ENCODE results near the gene RABL2A. TPM values are rescaled to one million over a fixed set of nuclear protein-coding genes. Genes with fewer than 3 reads are reported as not detected.
A peak's percentile ranks its signal among the peaks of the same experiment; 100 is the strongest.
"Not testable (repeated sequence)": the region's sequence is repeated elsewhere in the genome, so short reads cannot be mapped to it uniquely, and the experiment has no call there.

Gene RABL2A
- total RNA-seq, 5 donors from 2014 or later (not counting 1 experiment from before 2014, with no cell fraction given): 28.5 to 52.0 (median 41.1) TPM

DNA sequence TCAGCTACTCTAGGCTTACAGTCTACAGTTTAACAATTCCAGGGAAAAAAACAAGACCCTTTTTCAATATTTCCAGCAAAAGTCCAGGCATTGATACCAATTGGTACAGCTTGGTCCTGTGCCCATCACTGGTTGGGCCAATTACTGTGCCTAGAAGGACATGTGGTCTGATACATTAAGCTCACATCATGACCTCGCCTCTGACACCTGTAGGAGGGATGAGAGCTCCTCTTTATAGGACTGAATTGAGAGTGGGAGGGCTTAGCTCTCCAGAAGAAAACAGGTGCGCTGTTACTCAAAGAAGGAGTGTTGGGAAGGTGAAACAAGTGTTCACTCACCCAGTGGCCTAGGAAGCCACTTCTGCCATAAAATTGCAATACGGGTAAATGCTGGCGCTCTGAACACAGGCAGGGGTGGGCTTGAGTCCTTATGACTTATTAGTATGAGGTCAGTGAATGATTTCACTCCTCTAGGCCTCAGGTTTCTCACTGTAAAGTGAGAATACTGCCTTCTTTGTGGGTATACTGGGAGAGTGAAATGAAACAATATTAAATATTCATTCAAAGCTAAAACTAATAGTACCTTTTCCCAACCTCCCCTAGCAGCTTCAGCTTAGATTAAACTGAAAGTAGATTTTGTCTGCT, 49.7 kb downstream of the RABL2A start:
- 90% methylated on average over 2 of the region's 4 CpGs for WGBS (ENCODE audit: insufficient coverage)
- no peak for ATAC-seq (replicated peaks in 1 of 4)
- H3K27ac Mint-ChIP-seq: no peak overlapping the region

DNA sequence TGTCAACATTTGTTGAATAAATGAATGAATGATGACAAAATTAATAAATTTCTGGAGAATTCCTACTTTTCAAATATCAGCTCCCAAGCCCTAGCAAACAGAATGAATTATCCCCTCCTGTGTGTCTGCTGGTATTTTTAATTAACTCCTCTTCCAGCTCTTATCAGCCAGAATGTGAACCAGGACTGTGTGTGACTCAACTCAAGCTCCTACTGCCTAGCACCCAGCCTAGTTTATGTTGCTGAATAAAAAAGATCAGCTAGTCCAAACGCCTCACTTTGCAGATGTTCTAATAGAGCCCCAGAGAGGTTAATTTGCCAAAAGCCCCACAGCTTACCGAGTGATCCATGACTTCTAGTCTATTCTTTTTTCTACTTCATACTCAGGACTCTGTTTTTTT, 50.3 kb downstream of the RABL2A start:
- Mint-ChIP-seq H3K27ac (no peak overlapping the region), H3K27me3 (peaks cover 0 to 3% of the 10 kb centered on the region in 2 donors), H3K4me3 (no peak overlapping the region), H3K36me3 (no peaks in the 10 kb centered on the region), H3K4me1 (peaks cover 0 to 5% (median 0%) of the 10 kb centered on the region in 3 donors), H3K9me3 (no peaks in the 10 kb centered on the region)
- Histone ChIP-seq H3K27me3 (replicated peaks in 1 of 2; ENCODE audit: control insufficient read depth in 2 of 2, extremely low read depth in 1 of 2, insufficient read depth in 2 of 2, low read length in 1 of 2) (no peaks in the 10 kb centered on the region), H3K4me1 (ENCODE audit: control insufficient read depth in 1 of 2, extremely low read depth in 1 of 2, insufficient read depth in 2 of 2, low read length in 2 of 2) (peaks cover 0 to 4% of the 10 kb centered on the region in 2 experiments), H3K9me3 (no peaks in the 10 kb centered on the region), H3K4me3 (ENCODE audit: control insufficient read depth in 1 of 2, extremely low read depth in 1 of 2, low read length in 1 of 2) (no peak overlapping the region), H3K36me3 (ENCODE audit: control insufficient read depth in 2 of 2, extremely low read depth in 1 of 2, insufficient read depth in 1 of 2, low read length in 1 of 2) (no peaks in the 10 kb centered on the region), H3K27ac (ENCODE audit: low read length) (no peak overlapping the region)
- WGBS (ENCODE audit: insufficient coverage): no CpG with 5 or more reads among the region's 2 CpGs
- POLR2A ChIA-PET: interaction anchor here in 1 of 2 donors (0.6 kb wide), 1 partner anchor 36 kb away, joined by 4 read pairs; no protein-coding TSS in a partner anchor
- DNase-seq: no peak
- ATAC-seq (replicated peaks in 1 of 4): no peak
- CTCF ChIA-PET: no interaction called here

More for the DNA sequence above, 49.7 kb downstream of the RABL2A start:
- H3K9me3 Mint-ChIP-seq: no peaks in the 10 kb centered on the region
- Histone ChIP-seq H3K4me1 (ENCODE audit: control insufficient read depth in 1 of 2, extremely low read depth in 1 of 2, insufficient read depth in 2 of 2, low read length in 2 of 2) (peaks cover 0 to 4% of the 10 kb centered on the region in 2 experiments), H3K36me3 (ENCODE audit: control insufficient read depth in 2 of 2, extremely low read depth in 1 of 2, insufficient read depth in 1 of 2, low read length in 1 of 2) (no peaks in the 10 kb centered on the region), H3K4me3 (ENCODE audit: control insufficient read depth in 1 of 2, extremely low read depth in 1 of 2, low read length in 1 of 2) (no peak overlapping the region), H3K9me3 (no peaks in the 10 kb centered on the region), H3K27me3 (replicated peaks in 1 of 2; ENCODE audit: control insufficient read depth in 2 of 2, extremely low read depth in 1 of 2, insufficient read depth in 2 of 2, low read length in 1 of 2) (no peaks in the 10 kb centered on the region), H3K27ac (ENCODE audit: low read length) (no peak overlapping the region)
- ChIA-PET CTCF (no interaction called here), POLR2A (no interaction called here)
- no peaks in the 10 kb centered on the region for H3K36me3 Mint-ChIP-seq
- peaks cover 0 to 3% of the 10 kb centered on the region in 2 donors for H3K27me3 Mint-ChIP-seq
- no peak for DNase-seq
- H3K4me1 Mint-ChIP-seq: peaks cover 0 to 5% (median 0%) of the 10 kb centered on the region in 3 donors
- no peak overlapping the region for H3K4me3 Mint-ChIP-seq

DNA sequence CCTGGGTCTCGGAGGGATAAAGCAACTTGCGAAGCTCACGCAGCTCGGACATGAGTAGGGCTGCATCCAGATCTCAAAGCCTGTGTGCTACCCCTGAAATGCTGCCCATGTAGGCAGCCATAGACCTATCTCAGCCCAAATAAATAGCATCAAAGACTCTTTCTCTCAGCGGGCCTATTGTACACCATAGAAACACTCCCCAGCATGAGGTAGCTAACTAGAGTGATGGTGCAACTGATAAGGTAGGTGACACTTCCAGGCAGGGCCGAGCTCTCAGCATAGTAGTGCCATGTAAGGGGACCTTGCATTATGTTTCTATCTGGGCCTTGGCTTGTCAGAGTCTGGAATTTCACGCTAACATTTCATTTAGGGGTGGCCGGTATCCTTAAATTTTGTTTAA, 52.4 kb downstream of the RABL2A start:
- Histone ChIP-seq H3K4me1 (ENCODE audit: control insufficient read depth in 1 of 2, extremely low read depth in 1 of 2, insufficient read depth in 2 of 2, low read length in 2 of 2) (peaks cover 0 to 4% of the 10 kb centered on the region in 2 experiments), H3K27ac (ENCODE audit: low read length) (no peak overlapping the region), H3K36me3 (ENCODE audit: control insufficient read depth in 2 of 2, extremely low read depth in 1 of 2, insufficient read depth in 1 of 2, low read length in 1 of 2) (no peaks in the 10 kb centered on the region), H3K9me3 (no peaks in the 10 kb centered on the region), H3K4me3 (ENCODE audit: control insufficient read depth in 1 of 2, extremely low read depth in 1 of 2, low read length in 1 of 2) (no peak overlapping the region), H3K27me3 (replicated peaks in 1 of 2; ENCODE audit: control insufficient read depth in 2 of 2, extremely low read depth in 1 of 2, insufficient read depth in 2 of 2, low read length in 1 of 2) (no peaks in the 10 kb centered on the region)
- H3K27me3 Mint-ChIP-seq: peaks cover 0 to 3% of the 10 kb centered on the region in 2 donors
- WGBS (ENCODE audit: insufficient coverage): no CpG with 5 or more reads among the region's 8 CpGs
- H3K27ac Mint-ChIP-seq: no peak overlapping the region
- no peak overlapping the region for H3K4me3 Mint-ChIP-seq
- ChIA-PET CTCF (interaction anchor here in 1 of 2 donors (0.8 kb wide), 1 partner anchor 49 kb away, joined by 3 read pairs; no protein-coding TSS in a partner anchor), POLR2A (no interaction called here)
- no peaks in the 10 kb centered on the region for H3K9me3 Mint-ChIP-seq
- ATAC-seq (replicated peaks in 1 of 4): peak in 1 of 4 experiments; percentile 50
- DNase-seq: peak in 3 of 35 experiments; percentile 7 to 23 (median 13)
- no peaks in the 10 kb centered on the region for H3K36me3 Mint-ChIP-seq
- peaks cover 0 to 5% (median 0%) of the 10 kb centered on the region in 3 donors for H3K4me1 Mint-ChIP-seq

DNA sequence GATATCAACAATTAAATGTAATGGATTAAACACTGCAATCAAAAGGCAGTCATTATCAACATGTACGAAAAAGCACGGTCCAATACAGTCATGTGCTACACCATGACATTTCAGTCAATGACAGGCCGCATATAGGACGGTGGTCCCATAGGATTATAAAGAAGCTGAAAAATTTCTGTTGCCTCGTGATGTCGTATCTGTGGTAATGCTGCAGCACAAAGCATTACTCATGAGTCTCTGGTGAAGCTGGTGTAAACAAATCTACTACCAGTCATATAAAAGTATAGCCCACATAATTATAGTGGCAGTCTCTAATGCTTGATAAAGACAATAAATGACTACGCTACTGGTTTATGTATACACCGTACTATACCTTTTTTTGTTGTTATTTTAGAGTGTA, 58.4 kb downstream of the RABL2A start:
- no peak overlapping the region for H3K4me3 ChIP-seq (ENCODE audit: control insufficient read depth in 1 of 2, extremely low read depth in 1 of 2, low read length in 1 of 2)
- H3K4me3 Mint-ChIP-seq: no peak overlapping the region

GRCh38 chr2:113686537-113686936, 59.5 kb downstream of the RABL2A start:
- no peak overlapping the region for H3K27ac ChIP-seq (ENCODE audit: low read length)
- no peak for DNase-seq
- Mint-ChIP-seq H3K27ac (no peak overlapping the region), H3K4me1 (peaks cover 0 to 1% (median 0%) of the 10 kb centered on the region in 3 donors), H3K9me3 (no peaks in the 10 kb centered on the region), H3K27me3 (no peaks in the 10 kb centered on the region), H3K4me3 (no peak overlapping the region), H3K36me3 (no peaks in the 10 kb centered on the region)
- H3K4me1 ChIP-seq (ENCODE audit: control insufficient read depth in 1 of 2, extremely low read depth in 1 of 2, insufficient read depth in 2 of 2, low read length in 2 of 2): no peaks in the 10 kb centered on the region
- WGBS (ENCODE audit: insufficient coverage): no CpG with 5 or more reads among the region's 2 CpGs
- no peak overlapping the region for H3K4me3 ChIP-seq (ENCODE audit: control insufficient read depth in 1 of 2, extremely low read depth in 1 of 2, low read length in 1 of 2)
- ChIA-PET POLR2A (no interaction called here), CTCF (no interaction called here)
- no peaks in the 10 kb centered on the region for H3K9me3 ChIP-seq
- no peaks in the 10 kb centered on the region for H3K27me3 ChIP-seq (replicated peaks in 1 of 2; ENCODE audit: control insufficient read depth in 2 of 2, extremely low read depth in 1 of 2, insufficient read depth in 2 of 2, low read length in 1 of 2)
- ATAC-seq (replicated peaks in 1 of 4): no peak
- H3K36me3 ChIP-seq (ENCODE audit: control insufficient read depth in 2 of 2, extremely low read depth in 1 of 2, insufficient read depth in 1 of 2, low read length in 1 of 2): no peaks in the 10 kb centered on the region

More for the DNA sequence above, 58.4 kb downstream of the RABL2A start:
- no peak overlapping the region for H3K27ac ChIP-seq (ENCODE audit: low read length)
- H3K36me3 Mint-ChIP-seq: no peaks in the 10 kb centered on the region
- H3K4me1 Mint-ChIP-seq: no peaks in the 10 kb centered on the region
- H3K27me3 Mint-ChIP-seq: no peaks in the 10 kb centered on the region
- H3K36me3 ChIP-seq (ENCODE audit: control insufficient read depth in 2 of 2, extremely low read depth in 1 of 2, insufficient read depth in 1 of 2, low read length in 1 of 2): no peaks in the 10 kb centered on the region
- H3K27ac Mint-ChIP-seq: no peak overlapping the region
- POLR2A ChIA-PET: interaction anchor here in 1 of 2 donors (0.5 kb wide), 1 partner anchor 229 kb away, joined by 8 read pairs; no protein-coding TSS in a partner anchor
- no peaks in the 10 kb centered on the region for H3K9me3 Mint-ChIP-seq
- H3K27me3 ChIP-seq (replicated peaks in 1 of 2; ENCODE audit: control insufficient read depth in 2 of 2, extremely low read depth in 1 of 2, insufficient read depth in 2 of 2, low read length in 1 of 2): no peaks in the 10 kb centered on the region
- DNase-seq: no peak
- WGBS (ENCODE audit: insufficient coverage): no CpG with 5 or more reads among the region's 8 CpGs
- H3K9me3 ChIP-seq: no peaks in the 10 kb centered on the region
- CTCF ChIA-PET: no interaction called here
- no peak for ATAC-seq (replicated peaks in 1 of 4)
- H3K4me1 ChIP-seq (ENCODE audit: control insufficient read depth in 1 of 2, extremely low read depth in 1 of 2, insufficient read depth in 2 of 2, low read length in 2 of 2): no peaks in the 10 kb centered on the region

- H3K27ac ChIP-seq (ENCODE audit: low read length); H3K36me3 Mint-ChIP-seq; H3K9me3 Mint-ChIP-seq; H3K36me3 ChIP-seq (ENCODE audit: control insufficient read depth in 2 of 2, extremely low read depth in 1 of 2, insufficient read depth in 1 of 2, low read length in 1 of 2); ATAC-seq (replicated peaks in 1 of 4); H3K27me3 ChIP-seq (replicated peaks in 1 of 2; ENCODE audit: control insufficient read depth in 2 of 2, extremely low read depth in 1 of 2, insufficient read depth in 2 of 2, low read length in 1 of 2); H3K9me3 ChIP-seq; DNase-seq; H3K27me3 Mint-ChIP-seq; H3K4me3 ChIP-seq (ENCODE audit: control insufficient read depth in 1 of 2, extremely low read depth in 1 of 2, low read length in 1 of 2); CTCF ChIA-PET; H3K4me3 Mint-ChIP-seq: not testable (repeated sequence)
- 40% methylated on average over 1 of the region's 3 CpGs for WGBS (ENCODE audit: insufficient coverage)
- H3K4me1 Mint-ChIP-seq: peaks cover 23 to 30% (median 27%) of the 10 kb centered on the region in 3 donors
- H3K4me1 ChIP-seq (ENCODE audit: control insufficient read depth in 1 of 2, extremely low read depth in 1 of 2, insufficient read depth in 2 of 2, low read length in 2 of 2): peaks cover 5 to 19% of the 10 kb centered on the region in 2 experiments
- peak overlapping the region in 1 of 2 donors; percentile 52 for H3K27ac Mint-ChIP-seq
- POLR2A ChIA-PET: interaction anchor here in 1 of 2 donors (0.6 kb wide), 1 partner anchor 46 kb away, joined by 3 read pairs; no protein-coding TSS in a partner anchor
Observed at GRCh38 chr2:113690871-113691270, 63.8 kb downstream of the RABL2A start.
